Heart left ventricle (tissue), 16 donors: ENCODE data around the gene PKN1. TPM values are rescaled to one million over a fixed set of nuclear protein-coding genes. Genes with fewer than 3 reads are reported as not detected.

Source experiments
- ATAC-seq, 4 donors: fragments of 200-7000 bp; cut with Tn5 transposase; one replicate each; pipeline ENCODE4 v1.9.1; 2020 to 2022; ENCODE audit warnings: moderate library complexity in 4 of 4, mild to moderate bottlenecking in 3 of 4, moderate number of reproducible peaks in 1 of 4
- DNase-seq, 5 donors: peaks; one replicate each; pipeline ENCODE4 v3.0.0-alpha.2; 2020
- H3K27ac ChIP-seq, 12 donors: fragments of 200-600 bp; sonication (generic) in 4 of 12; one replicate each; pipeline versions ENCODE4 v1.5.0 to v1.8.0; 2016 to 2022; ENCODE audit warnings: mild to moderate bottlenecking in 2 of 12
- H3K27me3 ChIP-seq, 9 donors: fragments of 200-600 bp; sonication (generic) in 2 of 9; one replicate each; pipeline versions ENCODE4 v1.5.1 to v1.8.0; 2016 to 2022; ENCODE audit warnings: mild to moderate bottlenecking in 3 of 9
- H3K36me3 ChIP-seq, 9 donors: fragments of 200-600 bp; sonication (generic) in 2 of 9; one replicate each; pipeline versions ENCODE4 v1.5.0 to v1.8.0; 2018 to 2022; ENCODE audit warnings: mild to moderate bottlenecking in 2 of 9
- H3K4me1 ChIP-seq, 12 donors: fragments of 200-600 bp; sonication (generic) in 4 of 12; one replicate each; pipeline versions ENCODE4 v1.5.0 to v1.8.0; 2016 to 2022; ENCODE audit warnings: mild to moderate bottlenecking in 3 of 12
- H3K4me3 ChIP-seq, 12 donors: fragments of 200-600 bp; sonication (generic) in 4 of 12; one replicate each; pipeline versions ENCODE4 v1.5.0 to v1.8.0; 2017 to 2022; ENCODE audit warnings: mild to moderate bottlenecking in 9 of 12, moderate library complexity in 4 of 12
- H3K9me3 ChIP-seq, 12 donors: fragments of 200-600 bp; sonication (generic) in 4 of 12; one replicate each; pipeline versions ENCODE4 v1.5.0 to v1.8.0; 2016 to 2022; ENCODE audit warnings: mild to moderate bottlenecking in 1 of 12
- POLR2A ChIP-seq, 2 donors: fragments of 450-650 bp; IDR thresholded peaks; one replicate each; pipeline ENCODE4 v1.6.1; 2017; ENCODE audit warnings: antibody characterized with exemption in 2 of 2, mild to moderate bottlenecking in 2 of 2, moderate library complexity in 2 of 2
- WGBS, 4 donors: extraction: QIAGEN DNeasy Blood & Tissue Kit in 2 of 4; methylation state at CpG; one replicate each; pipeline versions ENCODE4 v1.1.5 to v1.1.7; 2013 to 2018; 5-methylcytosine and 5-hydroxymethylcytosine counted together
- intact Hi-C, 10 donors: fragments of 100-400 bp; cut with DNase I; formaldehyde crosslinking; loops; one replicate each; pipeline versions ENCODE4 v1.11.1 to v1.14.2; 2022
- polyA plus RNA-seq, 2 donors: library from polyadenylated mRNA; stranded (reverse); fragments of 200-250 nt; gene quantifications; one replicate each; pipeline ENCODE4 v1.2.3, GENCODE V29; 2013
- total RNA-seq, 9 donors: library from RNA; depleted of rRNA in 2 of 9; stranded (reverse); fragments of >200 nt in 2 of 9; fragmentation: NEBNext Ultra II Directional in 3 of 9; extraction: Animal tissue kit (Norgen Biotek cat#: 25700) in 3 of 9; gene quantifications; one replicate each; pipeline versions ENCODE4 v1.1.0 to v1.2.4, GENCODE V29; 2016 to 2023
- TF ChIP-seq, protein P1 (sequence below), 12 donors: fragments of 200-600 bp; sonication (generic) in 4 of 12; IDR thresholded peaks; one replicate each; pipeline versions ENCODE4 v1.5.0 to v1.8.0; 2018 to 2022; ENCODE audit warnings: antibody characterized with exemption in 12 of 12, mild to moderate bottlenecking in 5 of 12
- donor health status: ischemic (EF 13 %, LVEDD 7.1; RV severe dilation, severe dysfunction).
- donor health status: healthy with polysubstance abuse.
- donor health status: DM: no; HTN: yes; CAD: no.
- donor health status: DM: no; HTN: no; CAD: no.
- donor health status: ischemic (EF 25% LVEDD 6.9; RV normal size, moderate dysfunction).
- donor health status: ischemic (EF 25% LVEDD 5.7; RV mildly dilated, moderate dysfunction).
- donor health status: healthy.
- donor health status: DM: yes; HTN: yes; CAD: no.
- donor health status: ischemic (EF 35%, LVEDD 5.7; RV mildly dilated, moderate dysfunction).
- donor health status: nonischemic (EF 11% LVEDD 7.7; RV severe dilation, severe dysfunction).
- donor health status: DM: yes; HTN: yes; CAD: no.
- donor health status: PGD.
- donor health status: ischemic (EF 29% LVEDD 5.4; RV normal size, mild dysfunction).
- donor health status: nonischemic (EF 23%, LVEDD 6.1; RV moderate dilation, normal function).

Gene PKN1
- total and polyA plus RNA-seq, 11 donors, result 109 to 206 (median 131) TPM

GRCh38 chr19:14516746-14517438 lies 83.8 kb downstream of the PKN1 start:
- TF ChIP-seq, protein P1, sequence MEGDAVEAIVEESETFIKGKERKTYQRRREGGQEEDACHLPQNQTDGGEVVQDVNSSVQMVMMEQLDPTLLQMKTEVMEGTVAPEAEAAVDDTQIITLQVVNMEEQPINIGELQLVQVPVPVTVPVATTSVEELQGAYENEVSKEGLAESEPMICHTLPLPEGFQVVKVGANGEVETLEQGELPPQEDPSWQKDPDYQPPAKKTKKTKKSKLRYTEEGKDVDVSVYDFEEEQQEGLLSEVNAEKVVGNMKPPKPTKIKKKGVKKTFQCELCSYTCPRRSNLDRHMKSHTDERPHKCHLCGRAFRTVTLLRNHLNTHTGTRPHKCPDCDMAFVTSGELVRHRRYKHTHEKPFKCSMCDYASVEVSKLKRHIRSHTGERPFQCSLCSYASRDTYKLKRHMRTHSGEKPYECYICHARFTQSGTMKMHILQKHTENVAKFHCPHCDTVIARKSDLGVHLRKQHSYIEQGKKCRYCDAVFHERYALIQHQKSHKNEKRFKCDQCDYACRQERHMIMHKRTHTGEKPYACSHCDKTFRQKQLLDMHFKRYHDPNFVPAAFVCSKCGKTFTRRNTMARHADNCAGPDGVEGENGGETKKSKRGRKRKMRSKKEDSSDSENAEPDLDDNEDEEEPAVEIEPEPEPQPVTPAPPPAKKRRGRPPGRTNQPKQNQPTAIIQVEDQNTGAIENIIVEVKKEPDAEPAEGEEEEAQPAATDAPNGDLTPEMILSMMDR (IDR thresholded peaks at IDR 0.05), result no peak
- no peak for TF ChIP-seq POLR2A (IDR thresholded peaks at IDR 0.05)
- Histone ChIP-seq H3K9me3 (no peaks in the 10 kb centered on the region), H3K4me1 (peaks cover 0 to 53% (median 39%) of the 10 kb centered on the region in 12 donors), H3K27ac (peak overlapping the region; percentile 96 to 100 (median 100)), H3K4me3 (peak overlapping the region; percentile 66 to 100 (median 88)), H3K27me3 (no peaks in the 10 kb centered on the region), H3K36me3 (peaks cover 2 to 38% (median 27%) of the 10 kb centered on the region in 9 donors)
- intact Hi-C loops, result loop anchor here in 1 of 10 donors (2.0 kb wide), 1 partner anchor 20 kb away; the partner anchor contains the start of gene GIPC1
- 21 to 24% (median 24%) methylated on average over 22 of the region's 22 CpGs for WGBS, 4 donors
- ATAC-seq (no peak), DNase-seq (no peak)

GRCh38 chr19:14517446-14517839 lies 84.3 kb downstream of the PKN1 start:
- intact Hi-C loops, result loop anchor here in 1 of 10 donors (2.0 kb wide), 1 partner anchor 21 kb away; the partner anchor contains the start of gene GIPC1
- DNase-seq, result no peak
- H3K27ac ChIP-seq, result peak overlapping the region; percentile 96 to 100 (median 100)
- peak in 1 of 4 donors; percentile 0 for ATAC-seq
- TF ChIP-seq, protein P1 (IDR thresholded peaks at IDR 0.05), result no peak
- no peak for TF ChIP-seq POLR2A (IDR thresholded peaks at IDR 0.05)
- H3K4me3 ChIP-seq, result peak overlapping the region; percentile 66 to 100 (median 88)
- H3K4me1 ChIP-seq, result peaks cover 0 to 53% (median 39%) of the 10 kb centered on the region in 12 donors
- H3K9me3 ChIP-seq, result no peaks in the 10 kb centered on the region
- H3K27me3 ChIP-seq, result no peaks in the 10 kb centered on the region
- WGBS, 4 donors, result 0 to 1% (median 1%) methylated on average over 10 to 32 of the region's 32 CpGs
- peaks cover 2 to 38% (median 27%) of the 10 kb centered on the region in 9 donors for H3K36me3 ChIP-seq

GRCh38 chr19:14517840-14518505 lies 84.9 kb downstream of the PKN1 start, which contains the start of gene DNAJB1:
DNAJB1 (minus strand) TSS chr19:14518397; CDS start chr19:14518349, 48 bp downstream.
- 1% methylated on average over 75 to 82 of the region's 82 CpGs; no CpG with 5 or more reads in 1 of the 4 donors for WGBS, 4 donors
- Histone ChIP-seq H3K4me3 (peak within 1 kb of the TSS; percentile 66 to 100 (median 88)), H3K27me3 (no peaks in the 10 kb centered on the region), H3K4me1 (peaks cover 0 to 52% (median 39%) of the 10 kb centered on the region in 12 donors), H3K36me3 (peaks cover 2 to 38% (median 27%) of the 10 kb centered on the region in 9 donors), H3K27ac (peak within 1 kb of the TSS; percentile 96 to 100 (median 100)), H3K9me3 (no peaks in the 10 kb centered on the region)
- intact Hi-C loops, result loop anchor here in 2 of 10 donors (1.0 to 2.0 kb wide), 2 partner anchors 11 to 21 kb away; partner anchors contain the start of genes GIPC1 (in 1 of the 2) and TECR (in 1 of the 2)
- ATAC-seq (peak; percentile 54 to 86 (median 82)), DNase-seq (peak; percentile 88 to 93 (median 89))
- peak; percentile 97 to 98 for TF ChIP-seq POLR2A (IDR thresholded peaks at IDR 0.05)
- TF ChIP-seq, protein P1 (IDR thresholded peaks at IDR 0.05), result no peak
